ENCODE measurements around the gene C5orf46.
A peak's percentile ranks its signal among the peaks of the same experiment; 100 is the strongest.
"Not testable (repeated sequence)": the region's sequence is repeated elsewhere in the genome, so short reads cannot be mapped to it uniquely, and the experiment has no call there.

The C5orf46 gene

DNA sequence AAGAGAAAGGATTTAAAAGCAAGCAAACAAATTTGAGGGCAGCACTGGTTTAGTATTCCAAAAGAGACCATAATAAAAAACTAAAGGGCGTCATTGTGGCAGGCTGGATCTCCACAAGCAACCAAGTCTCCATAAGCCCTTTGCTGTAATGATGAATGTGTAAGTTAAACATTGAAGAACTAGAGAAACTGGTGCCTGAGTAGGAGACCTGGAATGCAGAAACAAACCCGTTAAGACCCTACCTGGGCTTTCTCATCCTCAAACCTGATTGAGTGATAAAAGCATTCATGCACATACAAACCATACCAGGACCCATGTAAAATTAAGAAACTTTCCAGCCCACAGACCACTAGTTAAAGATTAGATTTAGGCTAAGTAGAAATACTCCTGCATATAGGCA lies 29.7 kb downstream of the C5orf46 start:
- no peaks in the 10 kb centered on the region for H3K36me3 Mint-ChIP-seq

DNA sequence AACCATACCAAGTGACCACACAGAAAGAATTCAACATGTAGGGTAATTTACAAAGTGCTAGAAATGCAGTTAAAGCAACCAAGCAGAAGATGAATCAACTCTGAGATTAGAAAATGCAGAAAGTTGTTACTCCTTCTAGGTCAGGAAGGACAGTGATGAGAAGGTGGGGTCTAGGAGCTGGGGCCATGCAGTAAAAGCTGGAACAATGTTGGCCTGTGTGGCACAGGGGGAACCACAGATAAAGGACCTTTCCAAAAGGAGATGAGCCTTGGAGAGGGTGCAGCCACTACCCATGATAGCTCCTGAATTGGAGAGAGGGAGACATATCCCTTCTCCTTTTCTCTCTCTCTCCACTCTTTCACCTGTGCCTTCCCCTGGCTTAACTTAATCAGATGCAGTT lies 30.2 kb downstream of the C5orf46 start:
- ATAC-seq, result no peak
- Mint-ChIP-seq H3K36me3 (no peaks in the 10 kb centered on the region), H3K9me3 (no peaks in the 10 kb centered on the region), H3K27ac (no peak overlapping the region), H3K4me1 (no peaks in the 10 kb centered on the region), H3K4me3 (no peak overlapping the region)
- no peak for DNase-seq (ENCODE audit: low spot score in 2 of 2)

More for the DNA sequence above, 29.7 kb downstream of the C5orf46 start:
- Mint-ChIP-seq H3K27ac (no peak overlapping the region), H3K4me1 (no peaks in the 10 kb centered on the region), H3K9me3 (no peaks in the 10 kb centered on the region), H3K4me3 (no peak overlapping the region)
- ATAC-seq (no peak), DNase-seq (ENCODE audit: low spot score in 2 of 2) (no peak)

DNA sequence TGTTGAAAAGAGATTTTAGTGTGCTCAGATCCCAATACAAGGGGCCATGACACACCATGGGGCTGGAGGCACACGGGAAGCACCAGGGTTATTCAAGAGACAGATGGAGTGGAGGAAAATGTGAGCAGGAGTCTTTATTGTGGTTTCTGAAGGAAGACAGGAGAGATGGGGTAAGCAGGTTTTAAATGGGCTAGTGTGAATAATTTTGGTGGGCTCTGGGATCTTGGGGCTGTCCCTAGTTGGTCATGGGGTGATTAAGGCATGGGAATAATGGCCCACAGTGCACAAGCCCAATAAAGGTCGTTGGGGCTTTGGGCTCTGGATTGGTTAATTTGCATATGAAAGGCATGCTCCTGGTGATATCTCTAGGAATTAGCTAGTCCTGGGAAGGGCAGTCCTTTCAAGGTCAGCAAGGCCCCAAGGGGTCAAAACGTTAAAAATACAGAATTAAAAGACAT lies 31.4 kb downstream of the C5orf46 start:
- H3K4me3 Mint-ChIP-seq, result no peak overlapping the region
- no peaks in the 10 kb centered on the region for H3K9me3 Mint-ChIP-seq
- no peaks in the 10 kb centered on the region for H3K4me1 Mint-ChIP-seq
- H3K27ac Mint-ChIP-seq, result no peak overlapping the region
- no peaks in the 10 kb centered on the region for H3K36me3 Mint-ChIP-seq
- DNase-seq (ENCODE audit: low spot score in 2 of 2) (no peak), ATAC-seq (no peak)

DNA sequence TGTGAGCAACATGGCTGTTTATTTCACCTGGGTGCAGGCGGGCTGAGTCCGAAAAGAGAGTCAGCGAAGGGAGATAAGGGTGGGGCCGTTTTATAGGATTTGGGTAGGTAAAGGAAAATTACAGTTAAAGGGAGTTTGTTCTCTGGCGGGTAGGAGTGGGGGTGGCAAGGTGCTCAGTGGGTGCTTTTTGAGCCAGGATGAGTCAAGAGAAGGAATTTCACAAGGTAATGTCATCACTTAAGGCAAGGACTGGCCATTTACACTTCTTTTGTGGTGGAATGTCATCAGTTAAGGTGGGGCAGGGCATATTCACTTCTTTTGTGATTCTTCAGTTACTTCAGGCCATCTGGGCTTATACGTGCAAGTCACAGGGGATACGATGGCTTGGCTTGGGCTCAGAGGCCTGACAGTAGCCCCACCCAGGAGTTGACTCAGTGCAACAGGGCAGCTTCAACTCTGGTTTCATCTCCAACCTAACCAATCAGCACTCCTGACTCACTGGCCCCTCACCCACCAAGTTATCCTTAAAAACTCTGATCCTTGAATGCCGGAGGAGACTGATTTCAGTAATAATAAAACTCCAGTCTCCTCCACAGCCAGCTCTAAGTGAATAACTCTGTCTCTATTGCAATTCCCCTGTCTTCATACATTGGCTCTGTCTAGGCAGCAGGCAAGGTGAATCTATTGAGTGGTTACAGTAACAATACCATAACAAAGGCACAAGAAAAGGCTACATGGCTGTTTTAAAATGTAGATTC lies 32.0 kb downstream of the C5orf46 start:
- H3K27ac Mint-ChIP-seq; ATAC-seq; H3K9me3 Mint-ChIP-seq; H3K4me1 Mint-ChIP-seq; DNase-seq (ENCODE audit: low spot score in 2 of 2); H3K4me3 Mint-ChIP-seq; H3K36me3 Mint-ChIP-seq: not testable (repeated sequence)

DNA sequence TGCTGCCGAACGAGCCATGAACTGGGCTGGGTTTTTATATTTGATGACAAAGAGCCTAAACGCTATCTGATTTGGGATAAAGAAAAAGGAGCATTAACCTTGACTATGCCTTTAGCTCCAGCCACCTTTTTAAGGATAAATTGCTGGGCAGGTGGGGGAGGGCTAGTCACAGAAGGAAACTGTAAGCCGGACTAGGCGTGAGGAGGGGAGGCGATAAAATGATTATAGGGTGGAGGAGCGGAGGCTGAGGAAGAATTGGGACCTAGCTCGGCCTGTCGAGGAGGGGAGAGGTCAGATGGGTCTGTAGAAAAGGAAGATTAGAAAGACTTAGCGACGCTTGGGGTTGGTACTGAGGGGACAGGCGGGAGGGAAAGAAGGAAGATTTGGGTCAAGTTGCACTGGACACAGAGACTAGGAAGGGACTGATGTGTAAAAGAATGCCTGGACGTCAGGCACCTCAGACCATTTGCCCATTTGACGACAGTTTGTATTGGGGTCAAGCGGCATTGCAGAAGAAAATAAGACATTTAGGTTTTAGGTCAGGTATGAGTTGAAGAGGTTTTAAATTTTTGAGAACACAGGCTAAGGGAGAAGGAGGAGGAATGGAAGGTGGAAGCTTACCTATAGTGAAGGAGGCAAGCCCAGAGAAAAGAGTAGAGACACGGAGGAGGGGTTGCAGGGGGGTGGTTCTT lies 33.4 kb downstream of the C5orf46 start:
- DNase-seq (ENCODE audit: low spot score in 2 of 2); H3K9me3 Mint-ChIP-seq; H3K4me3 Mint-ChIP-seq; ATAC-seq; H3K36me3 Mint-ChIP-seq; H3K27ac Mint-ChIP-seq; H3K4me1 Mint-ChIP-seq: not testable (repeated sequence)

DNA sequence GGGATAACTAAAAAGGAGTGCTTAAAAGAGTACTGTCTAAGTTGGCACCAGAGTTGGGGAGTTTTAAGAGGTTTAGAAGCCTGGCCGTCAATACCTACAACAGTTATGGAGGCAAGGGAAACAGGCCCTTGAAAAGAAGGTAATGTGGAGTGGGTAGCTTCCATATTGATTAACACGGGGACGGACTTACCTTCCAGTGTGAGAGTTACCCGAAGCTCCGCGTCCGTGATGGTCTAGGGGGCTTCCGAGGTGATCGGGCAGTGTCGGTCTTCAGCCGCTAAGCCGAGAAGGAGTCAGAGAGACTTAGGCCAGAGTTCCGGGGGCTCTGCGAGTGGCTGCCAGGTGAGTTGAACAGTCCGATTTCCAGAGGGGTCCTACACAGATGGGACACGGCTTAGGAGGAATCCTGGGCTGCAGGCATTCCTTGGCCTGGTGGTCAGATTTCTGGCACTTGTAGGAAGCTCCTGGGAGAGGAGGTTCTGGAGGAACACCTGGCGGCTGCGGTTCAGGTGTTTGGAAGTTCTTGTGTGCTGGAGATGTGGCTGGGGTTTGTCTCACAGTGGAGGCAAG lies 34.3 kb downstream of the C5orf46 start:
- not testable (repeated sequence) for H3K4me1 Mint-ChIP-seq; H3K9me3 Mint-ChIP-seq; H3K36me3 Mint-ChIP-seq; H3K4me3 Mint-ChIP-seq; H3K27ac Mint-ChIP-seq; ATAC-seq; DNase-seq (ENCODE audit: low spot score in 2 of 2)

DNA sequence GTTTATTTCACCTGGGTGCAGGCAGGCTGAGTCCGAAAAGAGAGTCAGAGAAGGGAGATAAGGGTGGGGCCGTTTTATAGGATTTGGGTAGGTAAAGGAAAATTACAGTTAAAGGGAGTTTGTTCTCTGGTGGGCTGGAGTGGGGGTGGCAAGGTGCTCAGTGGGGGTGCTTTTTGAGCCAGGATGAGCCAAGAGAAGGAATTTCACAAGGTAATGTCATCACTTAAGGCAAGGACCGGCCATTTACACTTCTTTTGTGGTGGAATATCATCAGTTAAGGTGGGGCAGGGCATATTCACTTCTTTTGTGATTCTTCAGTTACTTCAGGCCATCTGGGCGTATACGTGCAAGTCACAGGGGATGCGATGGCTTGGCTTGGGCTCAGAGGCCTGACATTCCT lies 36.4 kb downstream of the C5orf46 start:
- ATAC-seq; DNase-seq (ENCODE audit: low spot score in 2 of 2); H3K4me3 Mint-ChIP-seq; H3K4me1 Mint-ChIP-seq; H3K36me3 Mint-ChIP-seq; H3K27ac Mint-ChIP-seq; H3K9me3 Mint-ChIP-seq: not testable (repeated sequence)

DNA sequence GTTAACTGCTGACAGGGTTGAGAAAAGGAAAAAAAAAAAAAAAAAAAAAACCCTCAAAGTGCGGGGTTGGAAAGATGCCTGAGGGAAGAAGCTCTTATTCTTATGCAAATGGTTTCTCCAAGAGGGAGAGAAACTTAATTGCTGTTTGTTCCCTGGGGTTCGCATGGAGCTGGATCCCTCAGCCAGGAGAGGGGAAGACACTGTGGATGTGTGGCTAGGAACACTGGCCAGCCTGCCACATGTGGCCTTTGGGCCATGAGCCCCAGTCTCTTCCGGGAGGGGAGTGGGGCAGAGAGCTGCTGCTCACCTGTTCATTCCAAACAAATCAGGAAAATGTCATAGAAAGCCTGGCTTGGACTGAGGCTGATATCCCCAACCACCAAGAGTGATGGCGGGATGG lies 37.2 kb downstream of the C5orf46 start:
- no peak for ATAC-seq
- Mint-ChIP-seq H3K27ac (no peak overlapping the region), H3K36me3 (no peaks in the 10 kb centered on the region), H3K4me3 (no peak overlapping the region), H3K4me1 (no peaks in the 10 kb centered on the region), H3K9me3 (no peaks in the 10 kb centered on the region)
- no peak for DNase-seq (ENCODE audit: low spot score in 2 of 2)

DNA sequence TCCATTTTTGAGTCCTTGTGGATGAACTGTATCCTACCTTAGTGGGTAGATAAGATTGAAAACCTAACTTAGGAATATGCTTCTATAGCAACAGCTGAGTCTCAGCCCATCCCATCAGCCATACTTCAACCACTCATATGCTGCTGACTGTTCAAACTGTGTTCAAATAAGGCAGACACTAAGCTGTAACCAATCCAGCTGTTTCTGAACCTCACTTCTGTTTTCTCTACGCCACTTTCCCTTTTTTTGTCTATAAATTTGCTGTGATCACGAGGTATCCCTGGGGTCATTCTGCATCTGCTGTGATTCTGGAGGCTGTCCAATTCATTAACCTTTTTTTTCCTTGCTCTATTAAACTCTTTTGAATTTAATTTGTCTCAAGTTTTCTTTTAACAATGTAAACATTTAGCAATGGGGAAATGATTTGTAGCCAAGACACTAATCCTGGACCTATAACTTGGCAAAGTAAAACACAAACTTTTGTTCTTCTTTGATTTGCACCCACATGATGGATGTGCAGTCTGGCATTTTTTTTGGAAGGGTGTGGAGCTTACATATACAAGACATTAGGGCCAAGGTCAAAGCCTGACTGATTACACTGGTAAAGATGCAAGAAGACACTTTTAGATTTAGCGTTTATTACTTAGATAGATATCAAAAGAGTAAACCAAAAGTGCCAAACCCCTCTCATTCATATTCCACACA lies 42.7 kb downstream of the C5orf46 start:
- Mint-ChIP-seq H3K9me3 (no peaks in the 10 kb centered on the region), H3K4me3 (no peak overlapping the region), H3K4me1 (no peaks in the 10 kb centered on the region), H3K36me3 (no peaks in the 10 kb centered on the region), H3K27ac (no peak overlapping the region)
- ATAC-seq, result no peak
- no peak for DNase-seq (ENCODE audit: low spot score in 2 of 2)

DNA sequence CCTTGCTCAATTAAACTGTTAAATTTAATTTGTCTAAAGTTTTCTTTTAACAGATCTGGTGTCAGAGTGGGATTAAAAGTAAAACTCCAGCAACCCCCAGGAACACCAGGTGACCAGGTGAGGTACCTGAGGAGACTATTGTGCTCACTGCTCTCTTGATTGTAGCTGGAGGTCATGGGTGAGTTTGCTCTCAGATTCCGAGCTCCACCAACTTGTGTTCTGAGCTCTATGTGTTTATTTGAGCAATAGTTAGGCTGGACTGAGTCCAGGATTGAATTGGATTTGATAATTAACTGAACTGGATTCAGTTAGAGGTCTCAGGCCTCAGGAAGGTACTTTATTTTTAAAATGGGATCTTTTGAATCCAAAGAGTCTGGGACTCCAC lies 45.7 kb downstream of the C5orf46 start:
- H3K4me1 Mint-ChIP-seq, result no peaks in the 10 kb centered on the region
- no peak for DNase-seq (ENCODE audit: low spot score in 2 of 2)
- no peak for ATAC-seq
- no peak overlapping the region for H3K4me3 Mint-ChIP-seq
- H3K27ac Mint-ChIP-seq, result no peak overlapping the region
- H3K9me3 Mint-ChIP-seq, result no peaks in the 10 kb centered on the region
- no peaks in the 10 kb centered on the region for H3K36me3 Mint-ChIP-seq

DNA sequence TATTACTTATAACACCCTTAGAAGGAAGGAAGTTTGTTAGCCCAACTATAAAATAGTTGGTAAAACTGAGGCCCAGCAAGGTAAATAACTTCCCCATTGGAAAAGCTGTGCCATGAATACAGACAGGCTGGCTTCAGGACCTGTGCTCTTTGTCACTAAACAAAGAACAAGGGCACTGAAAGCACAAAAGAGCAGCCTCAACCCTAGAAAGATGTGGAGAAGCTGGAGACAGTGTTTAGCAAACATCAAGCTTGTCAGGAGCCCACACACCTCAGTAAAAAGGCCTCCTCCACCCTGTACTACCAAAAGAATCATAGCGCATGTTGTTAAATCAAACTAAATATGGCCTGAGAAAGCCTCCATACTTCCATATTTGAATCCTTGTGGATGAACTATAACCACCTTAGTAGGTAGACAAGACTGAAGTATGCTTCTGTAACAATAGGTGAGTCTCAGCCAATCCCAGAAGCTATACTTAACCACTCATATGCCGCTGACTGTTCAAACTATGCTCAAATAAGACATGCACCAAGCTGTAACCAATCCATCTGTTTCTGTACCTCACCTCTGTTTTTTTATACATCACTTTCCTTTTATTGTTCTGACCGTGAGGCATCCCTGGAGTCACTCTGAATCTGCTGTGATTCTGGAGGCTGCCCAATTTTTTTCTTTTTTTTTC lies 46.2 kb downstream of the C5orf46 start:
- DNase-seq (ENCODE audit: low spot score in 2 of 2), result no peak
- H3K4me1 Mint-ChIP-seq, result no peaks in the 10 kb centered on the region
- no peak for ATAC-seq
- no peaks in the 10 kb centered on the region for H3K36me3 Mint-ChIP-seq
- H3K9me3 Mint-ChIP-seq, result no peaks in the 10 kb centered on the region
- H3K27ac Mint-ChIP-seq, result no peak overlapping the region
- H3K4me3 Mint-ChIP-seq, result no peak overlapping the region

DNA sequence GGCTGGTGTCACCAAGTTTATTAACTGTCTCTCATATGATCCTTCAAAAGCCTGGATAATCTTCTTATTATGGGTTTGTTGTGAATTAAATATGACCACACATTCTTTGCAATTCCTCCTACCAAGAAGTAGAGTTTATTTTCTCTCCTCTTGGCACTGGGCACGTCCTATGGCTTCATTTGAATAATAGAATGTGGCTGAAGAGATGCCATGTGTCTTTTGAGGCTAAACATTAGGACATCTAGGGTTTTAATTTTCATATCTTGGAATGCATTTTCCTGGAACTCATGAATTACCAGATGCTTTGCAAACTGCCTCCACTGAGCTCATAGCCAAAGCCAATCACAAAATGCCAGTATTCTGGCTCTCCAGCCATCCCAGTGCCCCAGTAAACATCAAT lies 47.8 kb downstream of the C5orf46 start:
- Mint-ChIP-seq H3K4me3 (no peak overlapping the region), H3K27ac (no peak overlapping the region), H3K9me3 (no peaks in the 10 kb centered on the region), H3K36me3 (no peaks in the 10 kb centered on the region), H3K4me1 (no peaks in the 10 kb centered on the region)
- DNase-seq (ENCODE audit: low spot score in 2 of 2), result no peak
- no peak for ATAC-seq

DNA sequence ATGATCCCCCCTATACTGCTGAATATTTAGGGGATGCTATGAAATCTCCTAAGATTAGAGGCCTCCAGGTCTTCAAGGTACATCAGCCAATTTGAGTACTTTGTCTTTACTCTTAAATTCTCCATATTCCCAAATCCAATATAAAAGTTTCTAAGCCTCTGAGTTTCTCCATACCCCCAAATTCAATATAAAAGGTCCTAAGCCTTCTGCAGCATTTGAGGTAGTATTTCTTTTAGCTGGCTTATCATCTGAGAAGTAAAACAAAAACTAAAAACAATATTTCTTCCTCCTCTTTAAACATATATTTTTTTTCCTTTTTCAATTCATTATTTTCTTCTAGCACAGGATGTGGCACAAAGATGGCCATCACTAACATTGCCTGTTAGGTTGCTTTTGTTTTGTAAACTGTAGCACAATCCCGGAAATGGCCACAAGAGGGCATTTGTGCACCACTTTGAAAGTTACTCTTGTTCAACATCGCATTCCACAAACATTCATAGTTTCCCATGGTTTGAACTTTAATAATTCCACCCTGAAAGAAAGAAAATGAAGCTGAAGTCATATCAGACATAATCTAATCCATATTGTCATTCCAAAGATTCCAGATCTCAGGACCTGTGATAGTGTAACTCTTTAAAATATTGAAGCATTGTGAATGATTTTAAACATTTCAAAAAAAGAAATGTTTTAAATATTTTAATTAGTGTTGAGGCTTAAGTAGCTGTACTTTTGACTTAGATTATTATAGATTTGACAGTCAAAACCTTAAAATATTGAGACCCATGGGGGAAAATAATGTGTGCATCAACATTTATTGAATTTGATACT lies 48.8 kb downstream of the C5orf46 start:
- ATAC-seq (peak; percentile 53), DNase-seq (ENCODE audit: low spot score in 2 of 2) (peak; percentile 10 to 64)
- no peak overlapping the region for H3K4me3 Mint-ChIP-seq
- no peaks in the 10 kb centered on the region for H3K36me3 Mint-ChIP-seq
- H3K4me1 Mint-ChIP-seq, result no peaks in the 10 kb centered on the region
- no peak overlapping the region for H3K27ac Mint-ChIP-seq
- no peaks in the 10 kb centered on the region for H3K9me3 Mint-ChIP-seq

DNA sequence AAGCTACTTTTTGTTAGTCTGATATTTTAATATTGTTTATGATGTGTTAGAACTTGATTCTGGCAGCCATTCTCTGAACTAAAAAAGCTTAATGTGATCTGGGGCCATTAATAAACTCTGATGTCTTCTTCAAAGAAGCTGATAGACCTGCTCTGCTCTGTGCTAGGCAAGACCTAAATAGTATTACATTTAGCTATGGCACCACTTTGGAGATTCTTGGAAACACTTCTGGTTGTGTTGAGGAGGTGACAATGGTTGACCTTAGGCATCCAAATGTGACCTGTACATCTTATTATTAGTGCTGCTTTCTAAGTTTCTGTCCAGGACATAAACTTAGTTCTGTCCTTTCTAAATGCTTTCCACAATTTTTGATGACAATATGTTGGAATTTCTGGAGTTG lies 49.5 kb downstream of the C5orf46 start:
- no peaks in the 10 kb centered on the region for H3K36me3 Mint-ChIP-seq
- no peak overlapping the region for H3K4me3 Mint-ChIP-seq
- no peak for DNase-seq (ENCODE audit: low spot score in 2 of 2)
- no peak for ATAC-seq
- no peaks in the 10 kb centered on the region for H3K4me1 Mint-ChIP-seq
- no peak overlapping the region for H3K27ac Mint-ChIP-seq
- H3K9me3 Mint-ChIP-seq, result no peaks in the 10 kb centered on the region

DNA sequence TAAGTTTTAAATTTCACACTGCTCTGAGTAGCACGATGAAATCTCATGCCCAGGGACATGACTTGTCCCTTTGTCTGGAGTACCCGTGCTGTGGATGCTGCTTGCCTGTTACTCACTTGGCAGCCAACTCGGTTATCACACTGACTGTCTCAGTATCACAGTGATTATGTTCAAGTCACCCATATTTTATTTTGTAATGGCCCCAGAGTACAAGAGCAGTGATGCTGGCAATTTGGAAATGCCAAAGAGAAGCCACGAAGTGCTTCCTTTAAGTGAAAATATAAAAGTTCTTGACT lies 50.6 kb downstream of the C5orf46 start:
- Mint-ChIP-seq H3K4me1 (no peaks in the 10 kb centered on the region), H3K4me3 (no peak overlapping the region), H3K27ac (no peak overlapping the region), H3K36me3 (no peaks in the 10 kb centered on the region), H3K9me3 (no peaks in the 10 kb centered on the region)
- ATAC-seq (no peak), DNase-seq (ENCODE audit: low spot score in 2 of 2) (no peak)
